ENCODE data around the gene PAX5.

DNA sequence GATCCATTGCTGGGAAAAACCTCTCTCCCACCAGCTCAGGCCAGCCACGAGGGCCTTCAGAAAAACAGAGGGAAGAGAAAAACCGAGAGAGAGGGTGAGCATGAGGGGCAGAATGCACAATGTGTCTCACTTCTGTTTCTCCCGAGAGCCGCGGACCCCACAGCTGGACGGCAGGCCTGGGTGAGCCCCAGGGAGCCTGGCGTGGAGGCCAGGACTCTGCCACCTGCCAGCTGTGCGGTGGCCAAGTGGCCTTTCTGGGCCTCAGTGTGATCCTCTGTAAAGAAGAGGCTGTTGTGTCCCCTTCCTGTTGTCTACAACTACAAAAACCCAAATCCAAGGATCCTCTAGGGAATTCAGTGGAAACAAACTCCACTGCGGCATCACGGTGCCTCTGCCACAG lies 179.3 kb downstream of the PAX5 start:
- TF ChIP-seq ARNT (IDR thresholded peaks at IDR 0.05) (no peak), HDGF (IDR thresholded peaks at IDR 0.05; ENCODE audit: borderline replicate concordance) (no peak), FOXM1 (IDR thresholded peaks at IDR 0.05; ENCODE audit: borderline replicate concordance) (no peak), ELF4 (IDR thresholded peaks at IDR 0.05) (no peak), SUZ12 (IDR thresholded peaks at IDR 0.05) (no peak), SP1 (IDR thresholded peaks at IDR 0.05) (no peak), ZNF384 (IDR thresholded peaks at IDR 0.05) (no peak), TARDBP (IDR thresholded peaks at IDR 0.05) (no peak), FOXK2 (IDR thresholded peaks at IDR 0.05) (no peak)
- TF ChIP-seq, protein P1, sequence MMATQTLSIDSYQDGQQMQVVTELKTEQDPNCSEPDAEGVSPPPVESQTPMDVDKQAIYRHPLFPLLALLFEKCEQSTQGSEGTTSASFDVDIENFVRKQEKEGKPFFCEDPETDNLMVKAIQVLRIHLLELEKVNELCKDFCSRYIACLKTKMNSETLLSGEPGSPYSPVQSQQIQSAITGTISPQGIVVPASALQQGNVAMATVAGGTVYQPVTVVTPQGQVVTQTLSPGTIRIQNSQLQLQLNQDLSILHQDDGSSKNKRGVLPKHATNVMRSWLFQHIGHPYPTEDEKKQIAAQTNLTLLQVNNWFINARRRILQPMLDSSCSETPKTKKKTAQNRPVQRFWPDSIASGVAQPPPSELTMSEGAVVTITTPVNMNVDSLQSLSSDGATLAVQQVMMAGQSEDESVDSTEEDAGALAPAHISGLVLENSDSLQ (IDR thresholded peaks at IDR 0.05) = no peak
